RWPE2 (cell line): ENCODE data around the gene KIF26A.

Experiments used
- ATAC-seq: fragments of 200-7000 bp; cut with Tn5 transposase; 3 replicates; pipeline ENCODE4 v1.9.1; 2021; ENCODE audit warnings: low read depth
- DNase-seq: peaks from one replicate; pipeline ENCODE4 v3.0.0-alpha.2; 2020; ENCODE audit warnings: low spot score
- H3K27ac ChIP-seq: fragments of 450-650 bp; 2 replicates; pipeline ENCODE4 v1.5.1; 2017; ENCODE audit warnings: mild to moderate bottlenecking; ENCODE audit not compliant: poor library complexity, severe bottlenecking
- H3K27me3 ChIP-seq: fragments of 250-450 bp; sonication (Bioruptor Pico); 2 replicates; pipeline ENCODE4 v1.5.1; 2021; ENCODE audit warnings: mild to moderate bottlenecking, moderate library complexity; ENCODE audit not compliant: insufficient read depth, poor library complexity, severe bottlenecking
- H3K36me3 ChIP-seq: fragments of 250-450 bp; sonication (Bioruptor Pico); 2 replicates; pipeline ENCODE4 v1.5.1; 2020; ENCODE audit warnings: low read depth, mild to moderate bottlenecking, moderate library complexity
- H3K4me1 ChIP-seq: fragments of 250-450 bp; sonication (Bioruptor Pico); 2 replicates; pipeline ENCODE4 v1.5.1; 2021; ENCODE audit warnings: mild to moderate bottlenecking, moderate library complexity; ENCODE audit not compliant: insufficient read depth, poor library complexity, severe bottlenecking
- H3K4me3 ChIP-seq: fragments of 250-450 bp; sonication (Bioruptor Pico); 2 replicates; pipeline ENCODE4 v1.5.1; 2021; ENCODE audit warnings: mild to moderate bottlenecking, moderate library complexity; ENCODE audit not compliant: severe bottlenecking
- H3K9me3 ChIP-seq: fragments of 250-450 bp; sonication (Bioruptor Pico); 2 replicates; pipeline ENCODE4 v1.5.1; 2021; ENCODE audit warnings: mild to moderate bottlenecking, moderate library complexity; ENCODE audit not compliant: severe bottlenecking
- TF ChIP-seq, protein P1 (sequence below): fragments of 450-650 bp; IDR thresholded peaks from one replicate; pipeline ENCODE4 v1.5.1; 2017; ENCODE audit warnings: mild to moderate bottlenecking, moderate library complexity; ENCODE audit not compliant: poor library complexity, severe bottlenecking

KIF26A gene

DNA sequence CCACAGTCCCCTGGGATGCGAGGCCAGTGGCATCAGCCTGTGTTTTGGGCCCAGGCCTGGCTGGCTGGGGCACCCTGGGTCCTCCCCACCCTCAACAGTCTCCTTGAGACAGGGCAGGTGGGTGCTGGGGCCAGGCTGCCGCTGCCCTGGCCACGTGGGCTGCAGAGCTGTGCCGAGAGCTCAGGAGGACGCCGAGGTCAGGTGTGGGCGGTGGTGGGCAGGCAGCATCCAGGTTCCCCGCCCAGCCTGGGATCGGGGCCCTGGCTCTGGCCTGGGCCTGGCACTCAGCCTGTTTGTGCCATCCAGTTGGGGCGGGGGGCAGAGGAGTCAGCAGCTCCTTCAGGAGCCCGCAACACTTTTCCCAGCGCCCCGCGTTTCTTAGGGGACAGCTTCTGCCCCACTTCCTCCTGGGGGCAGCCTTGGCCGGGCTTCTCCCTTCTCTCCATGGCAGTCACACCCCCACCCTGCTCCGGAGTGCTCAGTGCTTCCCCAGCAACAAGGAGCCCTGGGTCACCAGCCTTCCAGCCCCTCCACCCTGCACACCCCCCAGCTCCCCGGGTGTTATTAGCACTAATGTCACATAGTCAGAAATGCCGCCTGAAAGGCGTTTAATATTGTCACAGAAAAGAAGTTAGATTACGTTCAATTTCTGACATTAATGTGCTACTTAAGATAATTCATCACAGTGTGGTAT, 30.8 kb downstream of the KIF26A start:
- ATAC-seq (no peak), DNase-seq (no peak)
- no peaks in the 10 kb centered on the region for H3K36me3 ChIP-seq
- H3K27ac ChIP-seq, result no peak overlapping the region
- no peak overlapping the region for H3K4me3 ChIP-seq
- H3K4me1 ChIP-seq, result no peaks in the 10 kb centered on the region
- no peaks in the 10 kb centered on the region for H3K27me3 ChIP-seq
- H3K9me3 ChIP-seq, result no peaks in the 10 kb centered on the region
- TF ChIP-seq, protein P1, sequence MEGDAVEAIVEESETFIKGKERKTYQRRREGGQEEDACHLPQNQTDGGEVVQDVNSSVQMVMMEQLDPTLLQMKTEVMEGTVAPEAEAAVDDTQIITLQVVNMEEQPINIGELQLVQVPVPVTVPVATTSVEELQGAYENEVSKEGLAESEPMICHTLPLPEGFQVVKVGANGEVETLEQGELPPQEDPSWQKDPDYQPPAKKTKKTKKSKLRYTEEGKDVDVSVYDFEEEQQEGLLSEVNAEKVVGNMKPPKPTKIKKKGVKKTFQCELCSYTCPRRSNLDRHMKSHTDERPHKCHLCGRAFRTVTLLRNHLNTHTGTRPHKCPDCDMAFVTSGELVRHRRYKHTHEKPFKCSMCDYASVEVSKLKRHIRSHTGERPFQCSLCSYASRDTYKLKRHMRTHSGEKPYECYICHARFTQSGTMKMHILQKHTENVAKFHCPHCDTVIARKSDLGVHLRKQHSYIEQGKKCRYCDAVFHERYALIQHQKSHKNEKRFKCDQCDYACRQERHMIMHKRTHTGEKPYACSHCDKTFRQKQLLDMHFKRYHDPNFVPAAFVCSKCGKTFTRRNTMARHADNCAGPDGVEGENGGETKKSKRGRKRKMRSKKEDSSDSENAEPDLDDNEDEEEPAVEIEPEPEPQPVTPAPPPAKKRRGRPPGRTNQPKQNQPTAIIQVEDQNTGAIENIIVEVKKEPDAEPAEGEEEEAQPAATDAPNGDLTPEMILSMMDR, result no peak

- TF ChIP-seq, protein P1, result no peak
- no peaks in the 10 kb centered on the region for H3K27me3 ChIP-seq
- H3K4me3 ChIP-seq, result no peak overlapping the region
- H3K36me3 ChIP-seq, result no peaks in the 10 kb centered on the region
- no peaks in the 10 kb centered on the region for H3K9me3 ChIP-seq
- no peak overlapping the region for H3K27ac ChIP-seq
- DNase-seq (no peak), ATAC-seq (no peak)
- no peaks in the 10 kb centered on the region for H3K4me1 ChIP-seq
Measured at GRCh38 chr14:104169699-104170479, 31.5 kb downstream of the KIF26A start.

- Histone ChIP-seq H3K36me3 (no peaks in the 10 kb centered on the region), H3K9me3 (no peaks in the 10 kb centered on the region), H3K27me3 (no peaks in the 10 kb centered on the region), H3K4me3 (peak overlapping the region; percentile 12), H3K4me1 (no peaks in the 10 kb centered on the region), H3K27ac (no peak overlapping the region)
- TF ChIP-seq, protein P1, result no peak
- no peak for DNase-seq
- ATAC-seq, result peak; percentile 83
Measured at GRCh38 chr14:104171029-104171697, 32.8 kb downstream of the KIF26A start.

- Histone ChIP-seq H3K27me3 (no peaks in the 10 kb centered on the region), H3K27ac (no peak overlapping the region), H3K4me1 (no peaks in the 10 kb centered on the region), H3K9me3 (no peaks in the 10 kb centered on the region), H3K4me3 (peak overlapping the region; percentile 12), H3K36me3 (no peaks in the 10 kb centered on the region)
- ATAC-seq, result peak; percentile 30
- TF ChIP-seq, protein P1, result no peak
- DNase-seq, result no peak
Measured at GRCh38 chr14:104171895-104172294, 33.5 kb downstream of the KIF26A start.
